ENCODE measurements around the gene SHC4.
A peak's percentile ranks its signal among the peaks of the same experiment; 100 is the strongest.
"Not testable (repeated sequence)": the region's sequence is repeated elsewhere in the genome, so short reads cannot be mapped to it uniquely, and the experiment has no call there.

The SHC4 gene

GRCh38 chr15:48883699-48884098 lies 80.0 kb downstream of the SHC4 start:
- no peak for DNase-seq (ENCODE audit: low read depth)

DNA sequence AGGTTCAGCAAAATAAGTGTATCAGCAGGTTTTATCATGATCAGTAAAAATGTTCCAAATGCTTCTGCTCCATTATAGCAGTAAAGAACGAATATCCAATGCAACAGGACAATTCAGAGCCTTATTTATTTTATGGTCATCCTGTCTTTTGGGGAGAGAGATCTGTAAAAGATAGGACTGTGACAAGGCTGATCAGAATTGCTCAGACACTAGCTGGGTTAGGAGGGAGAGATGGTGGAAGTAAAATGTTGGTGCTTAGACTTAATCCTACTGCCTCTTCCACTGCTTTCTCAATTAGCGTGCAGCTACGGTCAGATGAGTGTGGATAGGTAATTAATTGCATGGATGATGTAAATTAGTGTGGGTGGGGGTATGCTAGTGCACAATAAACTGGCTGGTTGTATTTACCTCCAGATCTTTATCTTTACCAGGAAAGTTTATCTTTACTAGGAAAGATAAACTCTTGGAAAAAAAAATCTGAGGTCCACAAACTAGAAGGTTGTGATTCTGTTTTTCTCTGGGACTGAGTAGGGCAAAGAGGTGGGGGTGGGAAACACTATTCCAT lies 83.6 kb downstream of the SHC4 start:
- no peak for DNase-seq (ENCODE audit: low read depth)

DNA sequence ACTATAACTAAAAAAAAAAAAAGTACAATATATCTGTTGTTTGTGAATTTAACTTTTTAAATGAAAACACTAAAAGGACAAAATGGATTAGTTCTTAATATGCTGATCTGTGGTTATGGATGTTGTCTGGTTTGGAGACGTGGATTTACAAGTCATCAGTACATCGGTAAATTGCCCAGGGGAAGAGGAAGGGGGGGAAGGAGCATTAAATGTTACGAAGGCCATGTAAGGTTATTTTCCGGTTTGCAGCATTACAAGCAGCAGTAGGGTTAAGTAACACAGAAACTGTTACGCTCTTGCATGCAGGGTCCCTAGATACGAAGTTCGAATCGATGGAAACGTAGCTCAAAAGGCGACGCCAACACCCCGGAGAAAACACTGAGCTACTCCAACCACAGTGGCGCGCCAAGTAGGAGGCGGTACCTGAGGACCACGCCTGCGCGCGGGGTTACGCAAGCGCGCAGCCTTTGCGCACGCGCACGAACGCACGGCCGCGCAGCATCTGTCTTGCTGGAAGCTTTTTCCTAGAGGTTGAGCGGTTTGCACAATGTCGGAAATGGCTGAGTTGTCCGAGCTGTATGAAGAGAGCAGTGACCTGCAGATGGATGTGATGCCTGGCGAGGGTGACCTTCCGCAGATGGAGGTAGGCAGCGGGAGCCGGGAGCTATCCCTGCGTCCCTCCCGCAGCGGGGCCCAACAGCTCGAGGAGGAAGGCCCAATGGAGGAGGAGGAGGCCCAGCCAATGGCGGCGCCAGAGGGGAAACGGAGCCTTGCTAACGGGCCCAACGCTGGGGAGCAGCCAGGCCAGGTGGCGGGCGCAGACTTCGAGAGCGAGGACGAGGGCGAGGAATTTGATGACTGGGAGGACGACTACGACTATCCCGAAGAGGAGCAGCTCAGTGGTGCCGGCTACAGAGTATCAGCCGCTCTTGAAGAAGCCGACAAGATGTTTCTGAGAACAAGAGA lies 85.8 kb downstream of the SHC4 start, which contains the start of gene EID1:
EID1 (plus strand) TSS at position 505 of the 966 bp plus-strand sequence; CDS start at position 548, 43 bp downstream.
- DNase-seq (ENCODE audit: low read depth), result peak; percentile 87

- no peak for DNase-seq (ENCODE audit: low read depth)
Measured at GRCh38 chr15:48876057-48876456, 87.7 kb downstream of the SHC4 start.

DNA sequence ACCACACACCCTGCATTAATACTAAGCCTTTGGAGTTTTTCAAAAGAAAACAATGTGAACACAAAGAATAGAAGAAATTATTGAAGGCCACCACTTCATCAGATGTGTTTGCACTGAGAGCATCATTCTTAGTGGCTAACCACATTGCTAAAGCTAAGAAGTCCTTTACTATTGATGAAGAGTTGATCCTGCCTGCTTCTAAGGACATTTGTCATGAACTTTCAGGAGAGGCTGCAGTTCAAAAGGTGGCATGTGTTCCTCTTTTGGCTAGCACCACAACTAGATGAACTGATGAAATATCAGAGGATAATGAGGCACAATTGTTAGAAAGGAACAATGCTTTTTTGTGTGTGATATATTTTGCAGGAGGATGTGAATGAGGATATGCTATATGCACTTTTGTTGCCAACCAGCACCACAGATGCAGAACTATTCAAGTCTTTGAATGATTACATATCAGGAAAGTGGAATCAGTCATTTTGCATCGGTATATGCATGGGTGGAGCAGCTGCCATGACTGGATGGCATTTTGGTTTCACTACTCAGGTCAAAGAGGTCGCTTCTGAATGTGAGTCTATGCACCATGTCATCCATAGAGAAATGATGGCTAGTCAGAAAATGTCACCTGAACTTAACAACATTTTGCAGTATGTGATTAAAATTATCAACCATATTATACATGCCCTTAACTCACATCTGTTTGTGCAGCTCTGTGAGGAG lies 88.3 kb downstream of the SHC4 start:
- DNase-seq (ENCODE audit: low read depth), result no peak

GRCh38 chr15:48872632-48873031 lies 91.1 kb downstream of the SHC4 start:
- no peak for DNase-seq (ENCODE audit: low read depth)

DNA sequence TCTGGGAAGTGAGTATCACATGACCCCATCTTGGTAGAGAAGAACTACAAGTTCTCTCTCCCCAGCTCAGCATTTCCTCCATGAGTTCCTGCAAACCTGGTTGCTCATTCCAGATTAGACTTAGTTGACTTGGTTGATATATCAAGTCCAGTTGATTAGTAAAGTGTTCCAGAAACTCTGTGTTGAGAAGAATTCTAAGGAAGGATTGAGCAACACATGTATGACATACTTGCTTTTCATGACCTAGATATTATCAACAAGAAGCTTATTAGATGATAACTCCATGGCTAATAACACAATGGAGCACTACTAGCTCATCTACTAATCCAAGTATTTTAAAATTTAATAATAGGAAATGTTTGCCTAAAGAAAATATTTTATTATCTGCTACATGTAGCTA lies 92.2 kb downstream of the SHC4 start:
- DNase-seq (ENCODE audit: low read depth), result no peak

GRCh38 chr15:48869966-48870365 lies 93.8 kb downstream of the SHC4 start:
- DNase-seq (ENCODE audit: low read depth), result no peak

GRCh38 chr15:48868536-48868935 lies 95.2 kb downstream of the SHC4 start:
- no peak for DNase-seq (ENCODE audit: low read depth)

GRCh38 chr15:48868023-48868422 lies 95.7 kb downstream of the SHC4 start:
- no peak for DNase-seq (ENCODE audit: low read depth)

DNA sequence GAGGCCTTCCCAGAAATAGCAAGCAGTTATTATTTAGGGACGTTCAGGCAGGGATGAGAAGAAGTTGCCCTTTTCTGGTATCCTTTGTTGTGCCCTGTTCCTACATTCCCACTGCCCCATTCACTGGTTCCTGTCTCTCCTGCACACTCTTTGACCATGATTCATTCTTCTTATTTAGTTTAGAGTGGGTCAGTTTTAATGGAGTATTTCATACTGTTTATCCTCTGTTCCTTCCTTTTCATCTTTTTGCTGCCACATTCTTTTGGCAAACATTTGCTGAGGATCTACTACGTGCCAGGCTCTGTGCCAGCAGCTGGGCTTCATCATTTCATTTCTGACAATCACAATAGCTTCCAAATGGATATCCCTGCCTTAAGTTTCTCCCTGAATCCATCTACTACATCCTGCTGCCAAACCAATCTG lies 97.6 kb downstream of the SHC4 start:
- DNase-seq (ENCODE audit: low read depth), result no peak

DNA sequence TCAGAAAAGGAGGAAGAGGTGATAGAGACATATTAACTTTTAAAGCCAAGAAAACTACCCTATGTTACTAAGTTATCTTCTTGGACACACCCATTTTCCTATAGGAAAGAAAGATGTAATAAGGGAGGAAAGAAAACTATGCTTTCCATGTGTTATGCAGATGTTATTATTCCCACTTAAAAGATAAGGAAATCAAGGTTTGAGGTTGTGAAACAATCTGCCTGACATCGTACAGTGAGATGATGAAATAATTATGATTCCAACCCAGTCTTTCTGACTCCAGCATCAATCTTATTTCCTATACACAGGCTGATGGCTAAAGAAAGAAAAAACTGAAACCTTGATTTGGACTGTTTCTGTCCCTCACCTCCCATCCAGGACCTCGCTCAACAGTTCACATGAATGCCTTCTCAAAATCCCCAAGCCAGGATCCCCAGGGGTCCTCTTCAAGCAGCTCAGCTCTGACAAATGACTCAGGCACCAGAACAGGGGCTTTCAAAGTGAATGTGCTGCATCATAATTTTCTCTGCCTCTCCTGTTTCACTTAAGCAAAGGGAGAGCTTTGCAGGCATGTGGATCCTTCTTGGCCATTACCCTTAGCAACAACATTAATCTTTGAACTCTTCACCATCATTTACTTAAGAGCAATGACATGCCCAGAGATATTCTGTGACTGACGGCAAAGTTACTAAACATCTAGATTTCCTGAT lies 98.2 kb downstream of the SHC4 start:
- DNase-seq (ENCODE audit: low read depth), result no peak

GRCh38 chr15:48862705-48863104 lies 101.0 kb downstream of the SHC4 start:
- no peak for DNase-seq (ENCODE audit: low read depth)

DNA sequence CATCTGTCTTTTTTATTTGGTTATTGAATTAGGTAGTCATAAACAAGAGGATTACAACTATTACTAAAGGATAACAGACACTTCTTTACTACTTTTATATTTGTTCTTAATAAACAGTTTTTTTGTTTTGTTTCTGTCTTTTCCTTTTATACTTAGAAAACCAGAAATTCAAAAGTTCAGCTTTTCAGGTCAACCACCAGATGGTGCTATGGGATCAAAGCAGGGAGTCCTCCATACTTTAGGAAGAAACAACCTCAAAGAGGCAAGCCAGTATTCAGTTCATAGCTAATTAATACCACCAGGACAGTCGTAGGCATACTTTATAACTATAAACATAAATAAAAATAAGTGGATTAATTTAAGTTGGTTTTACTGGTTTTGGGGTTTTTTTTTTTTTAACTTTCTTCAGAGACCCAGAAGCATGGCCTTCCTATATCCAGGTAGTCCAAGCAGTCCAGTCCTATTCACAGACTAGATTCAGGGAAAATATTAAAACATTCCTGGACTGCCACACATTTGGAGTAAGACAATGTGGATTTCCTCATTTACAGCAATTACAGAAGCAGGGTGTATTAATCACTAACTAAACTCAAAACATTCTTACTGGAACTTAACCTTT lies 101.8 kb downstream of the SHC4 start:
- peak; percentile 25 for DNase-seq (ENCODE audit: low read depth)

GRCh38 chr15:48859426-48859825 lies 104.3 kb downstream of the SHC4 start:
- no peak for DNase-seq (ENCODE audit: low read depth)

GRCh38 chr15:48858401-48858800 lies 105.3 kb downstream of the SHC4 start:
- no peak for DNase-seq (ENCODE audit: low read depth)

GRCh38 chr15:48856942-48857341 lies 106.8 kb downstream of the SHC4 start:
- DNase-seq (ENCODE audit: low read depth), result no peak

- DNase-seq (ENCODE audit: low read depth), result no peak
Measured at GRCh38 chr15:48855501-48856440, 107.9 kb downstream of the SHC4 start.

GRCh38 chr15:48854434-48854833 lies 109.3 kb downstream of the SHC4 start:
- DNase-seq (ENCODE audit: low read depth), result not testable (repeated sequence)

GRCh38 chr15:48851956-48852355 lies 111.8 kb downstream of the SHC4 start:
- no peak for DNase-seq (ENCODE audit: low read depth)
